A673 (cell line): ENCODE data around the gene LCN6.

Experiments
- EZH2 ChIP-seq: fragments of 200-600 bp; sonication (generic); IDR thresholded peaks from 2 replicates; pipeline ENCODE4 v1.6.1; 2017; ENCODE audit warnings: borderline replicate concordance, low read depth, mild to moderate bottlenecking, mixed read lengths, antibody characterized with exemption, low read length; ENCODE audit not compliant: poor library complexity, severe bottlenecking
- TF ChIP-seq, protein P1 (sequence below): fragments of 300-800, 200-600 bp; sonication (generic); conservative IDR thresholded peaks from 2 replicates; pipeline ENCODE4 v1.5.1; 2017; ENCODE audit warnings: low read depth, mild to moderate bottlenecking, antibody characterized with exemption, low read length, moderate library complexity, mixed read lengths

GRCh38 chr9:136705564-136705963 is 42.8 kb downstream of the LCN6 start:
- TF ChIP-seq, protein P1, sequence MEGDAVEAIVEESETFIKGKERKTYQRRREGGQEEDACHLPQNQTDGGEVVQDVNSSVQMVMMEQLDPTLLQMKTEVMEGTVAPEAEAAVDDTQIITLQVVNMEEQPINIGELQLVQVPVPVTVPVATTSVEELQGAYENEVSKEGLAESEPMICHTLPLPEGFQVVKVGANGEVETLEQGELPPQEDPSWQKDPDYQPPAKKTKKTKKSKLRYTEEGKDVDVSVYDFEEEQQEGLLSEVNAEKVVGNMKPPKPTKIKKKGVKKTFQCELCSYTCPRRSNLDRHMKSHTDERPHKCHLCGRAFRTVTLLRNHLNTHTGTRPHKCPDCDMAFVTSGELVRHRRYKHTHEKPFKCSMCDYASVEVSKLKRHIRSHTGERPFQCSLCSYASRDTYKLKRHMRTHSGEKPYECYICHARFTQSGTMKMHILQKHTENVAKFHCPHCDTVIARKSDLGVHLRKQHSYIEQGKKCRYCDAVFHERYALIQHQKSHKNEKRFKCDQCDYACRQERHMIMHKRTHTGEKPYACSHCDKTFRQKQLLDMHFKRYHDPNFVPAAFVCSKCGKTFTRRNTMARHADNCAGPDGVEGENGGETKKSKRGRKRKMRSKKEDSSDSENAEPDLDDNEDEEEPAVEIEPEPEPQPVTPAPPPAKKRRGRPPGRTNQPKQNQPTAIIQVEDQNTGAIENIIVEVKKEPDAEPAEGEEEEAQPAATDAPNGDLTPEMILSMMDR = no peak
- TF ChIP-seq EZH2 = no peak
